Neural cell (in vitro differentiated cells): ENCODE measurements around the gene DRD2.

Experiments
- CTCF ChIP-seq: fragments of 450-650 bp; IDR thresholded peaks from 2 replicates; pipeline ENCODE4 v1.5.1; 2014; ENCODE audit warnings: antibody characterized with exemption, mild to moderate bottlenecking, moderate library complexity; ENCODE audit not compliant: poor library complexity, severe bottlenecking
- EP300 ChIP-seq: fragments of 450-650 bp; conservative IDR thresholded peaks from 2 replicates; pipeline ENCODE4 v1.6.1; 2014; ENCODE audit warnings: antibody characterized with exemption, mild to moderate bottlenecking, moderate library complexity; ENCODE audit not compliant: poor library complexity, severe bottlenecking
- EZH2 ChIP-seq: fragments of 200-600, 300-800 bp; shearing (Covaris generic), sonication (generic); IDR thresholded peaks from 2 replicates; pipeline ENCODE4 v1.6.1; 2014; ENCODE audit warnings: antibody characterized with exemption, low read length, borderline replicate concordance, mild to moderate bottlenecking; ENCODE audit not compliant: insufficient read depth, poor library complexity, severe bottlenecking
- MXI1 ChIP-seq: fragments of 450-650 bp; conservative IDR thresholded peaks from 2 replicates; pipeline ENCODE4 v1.6.1; 2014; ENCODE audit warnings: antibody characterized with exemption, mild to moderate bottlenecking; ENCODE audit not compliant: poor library complexity, severe bottlenecking
- POLR2AphosphoS5 ChIP-seq: IDR thresholded peaks from 2 replicates; pipeline ENCODE4 v1.6.1; 2012
- RAD21 ChIP-seq: fragments of 450-650 bp; conservative IDR thresholded peaks from 2 replicates; pipeline ENCODE4 v1.6.1; 2014; ENCODE audit warnings: antibody characterized with exemption, mild to moderate bottlenecking, moderate library complexity
- REST ChIP-seq: IDR thresholded peaks from 2 replicates; pipeline ENCODE4 v1.6.1; 2012; ENCODE audit warnings: borderline replicate concordance
- SMC3 ChIP-seq: fragments of 450-650 bp; conservative IDR thresholded peaks from 2 replicates; pipeline ENCODE4 v1.6.1; 2014; ENCODE audit warnings: antibody characterized with exemption, mild to moderate bottlenecking, moderate library complexity; ENCODE audit not compliant: poor library complexity
- TAF1 ChIP-seq: IDR thresholded peaks from 2 replicates; pipeline ENCODE4 v1.6.1; 2012; ENCODE audit warnings: low read depth

- TF ChIP-seq EZH2 (no peak), CTCF (no peak), POLR2AphosphoS5 (no peak), TAF1 (no peak), RAD21 (no peak), REST (no peak), MXI1 (no peak), EP300 (no peak), SMC3 (no peak)
Measured at GRCh38 chr11:113419454-113420003, 55.7 kb downstream of the DRD2 start.
